Measurements from ENCODE around the gene C11orf65.

DNA sequence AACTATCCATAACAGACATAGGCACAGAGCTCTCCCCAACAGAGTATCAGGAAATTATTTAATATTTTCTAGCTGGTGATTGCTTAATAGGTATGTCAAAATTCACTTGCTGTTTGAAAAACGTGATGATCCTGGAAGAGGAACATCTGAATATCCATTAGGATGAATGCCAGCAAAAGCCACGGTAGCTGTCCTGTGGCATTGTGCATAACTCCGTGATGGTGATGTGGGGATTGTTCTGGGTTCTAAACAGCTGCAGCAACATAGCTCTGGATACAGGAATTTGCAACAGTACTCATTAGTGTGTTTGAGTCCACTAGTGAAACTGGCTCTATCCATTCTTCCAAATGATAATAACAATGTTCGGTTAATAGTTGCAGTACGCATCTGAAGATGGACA is 78.8 kb downstream of the C11orf65 start:
- no peak for TF ChIP-seq BHLHE40 (IDR thresholded peaks at IDR 0.05; ENCODE audit: borderline replicate concordance)
- TF ChIP-seq SP1 (IDR thresholded peaks at IDR 0.05), result no peak
